Liver (tissue), 3 donors: ENCODE data around the gene MBOAT1.

Experiments used
- CTCF ChIP-seq: fragments of 150-350 bp; IDR thresholded peaks from 2 replicates; pipeline ENCODE4 v1.5.1; 2017; ENCODE audit warnings: improper control_type of control experiment, low read depth, low read length; ENCODE audit not compliant: missing input control
- JUND ChIP-seq, 2 donors: IDR thresholded peaks; 2 replicates each; pipeline ENCODE4 v1.6.1; 2016; ENCODE audit warnings: antibody characterized with exemption in 2 of 2
- RAD21 ChIP-seq, 2 donors: IDR thresholded peaks; 2 replicates each; pipeline ENCODE4 v1.6.1; 2016; ENCODE audit warnings: antibody characterized with exemption in 2 of 2, mild to moderate bottlenecking in 2 of 2
- TF ChIP-seq, protein P1 (sequence below): IDR thresholded peaks from 2 replicates; pipeline ENCODE4 v1.6.1; 2016; ENCODE audit warnings: antibody characterized with exemption, mild to moderate bottlenecking
- donor health status: healthy.
- donor health status: healthy.

DNA sequence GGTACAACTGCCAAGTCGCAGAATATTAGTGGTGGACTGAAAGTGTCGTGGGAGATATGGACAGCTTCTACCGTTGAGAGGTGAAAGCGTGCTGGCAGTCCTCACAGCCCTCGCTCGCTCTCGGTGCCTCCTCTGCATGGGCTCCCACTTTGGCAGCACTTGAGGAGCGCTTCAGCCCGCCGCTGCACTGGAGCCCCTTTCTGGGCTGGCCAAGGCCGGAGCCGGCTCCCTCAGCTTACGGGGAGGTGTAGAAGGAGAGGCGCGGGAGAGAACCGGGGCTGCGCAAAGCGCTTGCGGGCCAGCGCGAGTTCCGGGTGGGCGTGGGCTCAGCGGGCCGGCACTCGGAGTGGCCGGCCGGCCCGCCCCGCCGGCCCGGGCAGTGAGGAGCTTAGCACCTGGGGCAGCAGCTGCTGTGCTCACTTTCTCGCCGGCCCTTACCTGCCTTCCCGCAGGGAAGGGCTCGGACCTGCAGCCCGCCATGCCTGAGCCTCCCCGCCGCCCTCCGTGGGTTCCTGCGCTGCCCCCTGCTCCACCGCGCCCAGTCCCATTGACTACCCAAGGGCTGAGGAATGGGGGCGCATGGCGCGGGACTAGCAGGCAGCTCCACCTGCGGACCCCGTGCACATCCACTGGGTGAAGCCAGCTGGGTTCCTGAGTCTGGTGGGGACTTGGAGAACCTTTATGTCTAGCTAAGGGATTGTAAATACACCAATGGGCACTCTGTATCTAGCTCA lies 47.2 kb upstream of the MBOAT1 start:
- TF ChIP-seq CTCF (no peak), JUND (IDR thresholded peaks at IDR 0.05) (no peak), RAD21 (IDR thresholded peaks at IDR 0.05) (no peak)
- TF ChIP-seq, protein P1, sequence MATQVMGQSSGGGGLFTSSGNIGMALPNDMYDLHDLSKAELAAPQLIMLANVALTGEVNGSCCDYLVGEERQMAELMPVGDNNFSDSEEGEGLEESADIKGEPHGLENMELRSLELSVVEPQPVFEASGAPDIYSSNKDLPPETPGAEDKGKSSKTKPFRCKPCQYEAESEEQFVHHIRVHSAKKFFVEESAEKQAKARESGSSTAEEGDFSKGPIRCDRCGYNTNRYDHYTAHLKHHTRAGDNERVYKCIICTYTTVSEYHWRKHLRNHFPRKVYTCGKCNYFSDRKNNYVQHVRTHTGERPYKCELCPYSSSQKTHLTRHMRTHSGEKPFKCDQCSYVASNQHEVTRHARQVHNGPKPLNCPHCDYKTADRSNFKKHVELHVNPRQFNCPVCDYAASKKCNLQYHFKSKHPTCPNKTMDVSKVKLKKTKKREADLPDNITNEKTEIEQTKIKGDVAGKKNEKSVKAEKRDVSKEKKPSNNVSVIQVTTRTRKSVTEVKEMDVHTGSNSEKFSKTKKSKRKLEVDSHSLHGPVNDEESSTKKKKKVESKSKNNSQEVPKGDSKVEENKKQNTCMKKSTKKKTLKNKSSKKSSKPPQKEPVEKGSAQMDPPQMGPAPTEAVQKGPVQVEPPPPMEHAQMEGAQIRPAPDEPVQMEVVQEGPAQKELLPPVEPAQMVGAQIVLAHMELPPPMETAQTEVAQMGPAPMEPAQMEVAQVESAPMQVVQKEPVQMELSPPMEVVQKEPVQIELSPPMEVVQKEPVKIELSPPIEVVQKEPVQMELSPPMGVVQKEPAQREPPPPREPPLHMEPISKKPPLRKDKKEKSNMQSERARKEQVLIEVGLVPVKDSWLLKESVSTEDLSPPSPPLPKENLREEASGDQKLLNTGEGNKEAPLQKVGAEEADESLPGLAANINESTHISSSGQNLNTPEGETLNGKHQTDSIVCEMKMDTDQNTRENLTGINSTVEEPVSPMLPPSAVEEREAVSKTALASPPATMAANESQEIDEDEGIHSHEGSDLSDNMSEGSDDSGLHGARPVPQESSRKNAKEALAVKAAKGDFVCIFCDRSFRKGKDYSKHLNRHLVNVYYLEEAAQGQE = no peak
